MCF 10A (cell line): ENCODE measurements around the gene TRMT61A. TPM values are rescaled to one million over a fixed set of nuclear protein-coding genes. Genes with fewer than 3 reads are reported as not detected.
A peak's percentile ranks its signal among the peaks of the same experiment; 100 is the strongest.
"Not testable (repeated sequence)": the region's sequence is repeated elsewhere in the genome, so short reads cannot be mapped to it uniquely, and the experiment has no call there.

Experiments
- BruUV-seq: library from RNA; stranded (reverse); fragments of 400-500 nt; replicated peaks from 2 replicates; lab custom pipeline; 2021; lab: Mats Ljungman, UMichigan
- CTCF ChIA-PET: fragments of 300-600 bp; sonication (Branson Sonifier 250); formaldehyde crosslinking; extraction: SDS; loops from one replicate; lab custom pipeline; 2021; ENCODE audit warnings: antibody characterized with exemption, inconsistent platforms; lab: Yijun Ruan, JAX
- POLR2A ChIA-PET: fragments of 300-600, 350-650 bp; sonication (Branson Sonifier 250); formaldehyde crosslinking; extraction: SDS; loops from one replicate; lab custom pipeline; 2020; ENCODE audit warnings: antibody characterized with exemption, inconsistent platforms; lab: Yijun Ruan, JAX
- DNase-seq: peaks from one replicate; pipeline ENCODE4 v3.0.0-alpha.2; 2018; ENCODE audit not compliant: unreplicated experiment
- H3K27ac Mint-ChIP-seq: one replicate; pipeline ENCODE4 v1.8.0; 2022; ENCODE audit warnings: mild to moderate bottlenecking, low read depth, mixed read lengths; ENCODE audit not compliant: unreplicated experiment
- H3K27me3 Mint-ChIP-seq: one replicate; pipeline ENCODE4 v1.8.0; 2022; ENCODE audit warnings: mixed read lengths; ENCODE audit not compliant: insufficient read depth, unreplicated experiment
- H3K36me3 Mint-ChIP-seq: one replicate; pipeline ENCODE4 v1.8.0; 2022; ENCODE audit warnings: mild to moderate bottlenecking, moderate library complexity, mixed read lengths; ENCODE audit not compliant: insufficient read depth, unreplicated experiment
- H3K4me1 Mint-ChIP-seq: one replicate; pipeline ENCODE4 v1.8.0; 2022; ENCODE audit warnings: mixed read lengths; ENCODE audit not compliant: insufficient read depth, unreplicated experiment
- H3K4me3 Mint-ChIP-seq: one replicate; pipeline ENCODE4 v1.8.0; 2022; ENCODE audit warnings: mild to moderate bottlenecking, moderate library complexity, mixed read lengths; ENCODE audit not compliant: unreplicated experiment
- H3K9me3 Mint-ChIP-seq: one replicate; pipeline ENCODE4 v1.8.0; 2022; ENCODE audit warnings: mixed read lengths; ENCODE audit not compliant: unreplicated experiment
- intact Hi-C: fragments of 100-400 bp; cut with micrococcal nuclease; formaldehyde crosslinking; loops from 2 replicates; pipeline ENCODE4 v1.14.1; 2022
- total RNA-seq: library from RNA; stranded (reverse); gene quantifications from 2 replicates; pipeline ENCODE4 v1.2.3, GENCODE V29; 2022
- TF ChIP-seq, protein P1 (sequence below): fragments of 200-600 bp; IDR thresholded peaks from one replicate; pipeline ENCODE4 v1.8.0; 2022; ENCODE audit warnings: antibody characterized with exemption, mild to moderate bottlenecking; ENCODE audit not compliant: unreplicated experiment

The TRMT61A gene
- total RNA-seq, 1 experiment from 2014 or later = 15.8 TPM

DNA sequence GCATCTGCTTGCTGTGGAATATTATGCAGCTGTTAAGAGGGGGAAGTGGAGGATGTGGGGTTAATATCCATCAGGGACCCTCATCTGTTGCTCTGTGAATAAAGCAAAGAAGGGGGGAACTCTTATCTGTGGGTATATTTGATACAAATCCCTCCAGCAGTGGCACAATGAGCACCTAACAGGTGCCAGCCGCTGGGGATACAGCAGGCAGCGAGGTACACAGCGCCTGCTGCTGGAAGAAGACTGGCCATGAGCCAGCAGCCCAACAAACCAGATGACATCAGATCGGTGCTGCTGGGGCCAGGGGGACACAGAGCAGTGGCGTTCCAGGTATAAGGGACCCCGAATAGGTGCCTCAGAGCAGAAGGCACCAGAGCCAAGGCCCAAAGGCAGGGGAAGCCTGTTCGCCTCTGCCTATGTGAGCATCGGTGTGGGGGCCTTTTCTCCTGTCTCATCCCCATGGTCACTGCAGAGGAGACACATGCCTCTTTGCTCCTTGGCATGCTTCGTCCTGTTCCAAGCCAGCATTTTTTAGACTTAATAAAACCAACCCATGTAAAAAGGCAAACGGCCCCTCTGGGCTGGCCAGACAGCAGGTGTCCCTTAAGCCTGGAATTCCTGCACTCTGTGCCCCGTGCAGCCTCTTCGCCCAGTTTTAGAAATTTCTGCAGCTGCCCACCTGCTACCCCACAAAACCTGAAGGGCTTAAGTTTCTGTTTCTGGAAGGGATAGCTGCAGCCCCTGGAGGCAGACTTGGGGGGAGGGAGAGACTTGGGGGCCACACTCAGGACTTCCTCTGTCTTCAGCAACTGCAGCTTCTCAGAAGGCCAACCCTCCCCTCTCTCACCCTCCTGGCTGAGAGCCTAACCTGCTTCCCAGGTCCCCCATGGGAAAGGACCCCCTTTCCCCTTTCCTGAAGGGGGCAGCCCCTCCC is 4.7 kb upstream of the TRMT61A start:
- POLR2A ChIA-PET = interaction anchor here (0.6 to 0.9 kb wide), 3 partner anchors 11 to 21 kb away, joined by 3 to 4 read pairs (median 3); no protein-coding TSS in a partner anchor
- intact Hi-C loops = no loop called here
- TF ChIP-seq, protein P1, sequence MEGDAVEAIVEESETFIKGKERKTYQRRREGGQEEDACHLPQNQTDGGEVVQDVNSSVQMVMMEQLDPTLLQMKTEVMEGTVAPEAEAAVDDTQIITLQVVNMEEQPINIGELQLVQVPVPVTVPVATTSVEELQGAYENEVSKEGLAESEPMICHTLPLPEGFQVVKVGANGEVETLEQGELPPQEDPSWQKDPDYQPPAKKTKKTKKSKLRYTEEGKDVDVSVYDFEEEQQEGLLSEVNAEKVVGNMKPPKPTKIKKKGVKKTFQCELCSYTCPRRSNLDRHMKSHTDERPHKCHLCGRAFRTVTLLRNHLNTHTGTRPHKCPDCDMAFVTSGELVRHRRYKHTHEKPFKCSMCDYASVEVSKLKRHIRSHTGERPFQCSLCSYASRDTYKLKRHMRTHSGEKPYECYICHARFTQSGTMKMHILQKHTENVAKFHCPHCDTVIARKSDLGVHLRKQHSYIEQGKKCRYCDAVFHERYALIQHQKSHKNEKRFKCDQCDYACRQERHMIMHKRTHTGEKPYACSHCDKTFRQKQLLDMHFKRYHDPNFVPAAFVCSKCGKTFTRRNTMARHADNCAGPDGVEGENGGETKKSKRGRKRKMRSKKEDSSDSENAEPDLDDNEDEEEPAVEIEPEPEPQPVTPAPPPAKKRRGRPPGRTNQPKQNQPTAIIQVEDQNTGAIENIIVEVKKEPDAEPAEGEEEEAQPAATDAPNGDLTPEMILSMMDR = no peak
- no peak for DNase-seq
- Mint-ChIP-seq H3K27me3 (no peaks in the 10 kb centered on the region), H3K9me3 (no peaks in the 10 kb centered on the region), H3K27ac (peak overlapping the region; percentile 67), H3K4me1 (peaks cover 12% of the 10 kb centered on the region), H3K4me3 (no peak overlapping the region), H3K36me3 (peaks cover 6% of the 10 kb centered on the region)
- BruUV-seq = no TSS peak
- CTCF ChIA-PET = no interaction called here

DNA sequence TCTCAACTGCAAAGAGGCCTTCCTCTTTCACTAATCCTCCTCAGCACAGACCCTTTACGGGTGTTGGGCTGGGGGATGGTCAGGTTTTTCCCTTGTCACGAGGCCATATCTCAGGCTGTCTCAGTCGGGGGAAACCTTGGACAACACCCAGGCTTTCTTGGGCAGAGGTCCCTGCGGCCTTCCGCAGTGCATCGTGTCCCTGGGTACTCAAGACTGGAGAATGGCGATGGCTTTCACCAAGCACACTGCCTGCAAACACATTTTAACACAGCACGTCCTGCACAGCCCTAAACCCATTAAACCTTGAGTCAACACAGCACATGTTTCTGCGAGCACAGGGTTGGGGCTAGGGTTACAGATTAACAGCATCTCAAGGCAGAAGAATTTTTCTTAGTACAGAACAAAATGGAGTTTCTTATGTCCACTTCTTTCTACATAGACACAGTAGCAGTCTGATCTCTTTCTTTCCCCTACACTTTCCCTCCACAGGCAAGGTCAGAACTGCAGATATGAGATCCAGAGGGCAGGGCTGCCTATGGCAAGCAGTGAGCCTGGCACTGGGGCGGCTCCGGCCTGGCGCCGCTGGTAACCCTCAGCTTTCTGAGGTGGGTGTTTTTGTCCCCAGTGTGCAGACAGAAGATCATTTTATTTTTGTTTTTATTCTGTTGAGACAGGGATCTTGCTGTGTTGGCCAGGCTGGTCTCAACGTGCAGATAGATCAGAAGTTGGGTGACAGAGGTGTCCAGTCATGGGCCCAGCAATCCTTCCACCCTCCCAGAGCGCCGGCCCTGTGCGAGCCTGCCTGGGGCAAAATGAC is 3.4 kb upstream of the TRMT61A start:
- H3K9me3 Mint-ChIP-seq, H3K27me3 Mint-ChIP-seq, intact Hi-C loops, H3K4me3 Mint-ChIP-seq, H3K4me1 Mint-ChIP-seq, CTCF ChIA-PET, BruUV-seq, DNase-seq, POLR2A ChIA-PET: not testable (repeated sequence)
- peaks cover 14% of the 10 kb centered on the region for H3K36me3 Mint-ChIP-seq
- peak overlapping the region; percentile 67 for H3K27ac Mint-ChIP-seq

DNA sequence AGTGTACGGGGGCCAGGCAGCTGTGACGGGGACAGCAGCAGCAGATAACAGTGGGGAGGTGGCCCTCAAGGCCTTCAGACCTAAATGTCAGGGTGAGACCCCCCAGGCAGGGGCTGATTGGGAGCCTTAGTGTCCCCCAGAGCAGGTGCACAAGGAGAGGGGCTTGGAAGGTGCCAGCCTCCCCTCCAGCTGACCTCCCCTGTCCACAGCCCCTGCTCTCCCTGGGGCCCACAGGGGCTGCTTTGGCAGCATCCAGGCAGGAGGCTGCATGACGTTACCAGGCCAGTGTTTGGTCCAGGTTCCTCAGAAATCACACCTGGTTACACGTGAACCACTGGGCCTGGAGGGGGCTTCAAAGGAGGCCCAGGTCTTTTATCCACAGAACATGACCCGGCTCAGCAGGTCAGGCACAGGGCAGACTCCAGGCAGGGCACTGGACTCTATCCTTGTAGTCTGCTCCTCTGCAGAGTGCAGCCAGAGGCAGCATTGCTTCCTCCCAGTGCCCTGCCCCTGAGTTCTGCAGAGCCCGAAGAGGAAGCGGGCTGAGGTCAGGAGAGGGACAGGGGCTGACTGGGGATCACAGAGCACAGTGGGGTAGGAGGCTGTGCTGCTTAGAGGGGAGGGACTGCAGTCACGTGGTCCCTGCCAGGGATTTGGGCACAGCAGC is 2.6 kb upstream of the TRMT61A start:
- POLR2A ChIA-PET = interaction anchor here (4.2 kb wide), 1 partner anchor 7 kb away, joined by 32 read pairs; no protein-coding TSS in a partner anchor

DNA sequence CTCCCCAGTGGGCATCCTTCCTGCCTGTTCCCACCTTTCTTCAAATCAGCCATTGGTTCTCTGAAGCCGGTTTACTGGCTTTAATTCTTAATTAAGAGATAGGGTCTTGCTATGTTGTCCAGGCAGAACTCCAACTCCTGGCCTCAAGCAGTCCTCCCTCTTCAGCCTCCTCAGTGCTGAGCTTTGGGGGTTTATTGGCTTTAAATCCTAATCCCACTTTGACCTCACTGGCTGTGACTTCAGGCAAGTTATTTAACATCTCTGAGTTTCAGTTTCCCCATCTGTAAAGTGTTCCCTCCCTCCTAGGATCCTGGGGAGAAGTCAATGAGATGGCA is 2.1 kb upstream of the TRMT61A start:
- POLR2A ChIA-PET = interaction anchor here (0.7 to 4.2 kb wide), 5 partner anchors 7 to 437 kb away, joined by 3 to 32 read pairs (median 8); partner anchors contain the start of genes BAG5 and COA8

More for the DNA sequence above, 2.6 kb upstream of the TRMT61A start:
- no peak for DNase-seq
- TF ChIP-seq, protein P1 = no peak
- Mint-ChIP-seq H3K4me3 (no peak overlapping the region), H3K27ac (no peak overlapping the region), H3K4me1 (peaks cover 8% of the 10 kb centered on the region), H3K36me3 (peaks cover 15% of the 10 kb centered on the region), H3K27me3 (no peaks in the 10 kb centered on the region), H3K9me3 (no peaks in the 10 kb centered on the region)
- CTCF ChIA-PET = no interaction called here
- no TSS peak for BruUV-seq
- intact Hi-C loops = no loop called here

More for the DNA sequence above, 2.1 kb upstream of the TRMT61A start:
- H3K27ac Mint-ChIP-seq = no peak overlapping the region
- H3K36me3 Mint-ChIP-seq = peaks cover 15% of the 10 kb centered on the region
- H3K4me3 Mint-ChIP-seq = peak overlapping the region; percentile 90
- H3K4me1 Mint-ChIP-seq = peaks cover 8% of the 10 kb centered on the region
- H3K9me3 Mint-ChIP-seq = no peaks in the 10 kb centered on the region
- BruUV-seq = no TSS peak
- DNase-seq = no peak
- CTCF ChIA-PET = interaction anchor here (3.3 kb wide), 1 partner anchor 8 kb away, joined by 21 read pairs; no protein-coding TSS in a partner anchor
- TF ChIP-seq, protein P1 = no peak
- H3K27me3 Mint-ChIP-seq = no peaks in the 10 kb centered on the region
- intact Hi-C loops = no loop called here
